HEK293 (cell line): ENCODE measurements around the gene GPN3.
"Not testable (repeated sequence)": the region's sequence is repeated elsewhere in the genome, so short reads cannot be mapped to it uniquely, and the experiment has no call there.

Experiments used
- CTCF ChIP-seq: fragments of 450-650 bp; formaldehyde crosslinking; IDR thresholded peaks from 2 replicates; pipeline ENCODE4 v1.5.1; 2016; ENCODE audit warnings: missing biosample characterization, missing genetic modification characterization
- HOXC10 ChIP-seq: sonication (generic); formaldehyde crosslinking; IDR thresholded peaks from 2 replicates; pipeline ENCODE4 v1.8.1; 2023; ENCODE audit warnings: mild to moderate bottlenecking, missing genetic modification reagents
- PRDM1 ChIP-seq: fragments of 450-650 bp; formaldehyde crosslinking; IDR thresholded peaks from 2 replicates; pipeline ENCODE4; 2016; ENCODE audit warnings: missing biosample characterization, missing genetic modification characterization
- RBAK ChIP-seq: fragments of 450-650 bp; formaldehyde crosslinking; IDR thresholded peaks from 2 replicates; pipeline ENCODE4 v1.5.1; 2016; ENCODE audit warnings: missing biosample characterization, missing genetic modification characterization
- REST ChIP-seq: fragments of 450-650 bp; formaldehyde crosslinking; IDR thresholded peaks from 2 replicates; pipeline ENCODE4 v1.5.1; 2016; ENCODE audit warnings: missing biosample characterization, missing genetic modification characterization
- ZBTB1 ChIP-seq: fragments of 450-650 bp; formaldehyde crosslinking; IDR thresholded peaks from 2 replicates; pipeline ENCODE4 v1.5.1; 2016; ENCODE audit warnings: missing biosample characterization, missing genetic modification characterization
- ZNF121 ChIP-seq: fragments of 450-650 bp; formaldehyde crosslinking; IDR thresholded peaks from 2 replicates; pipeline ENCODE4 v1.5.1; 2016; ENCODE audit warnings: missing biosample characterization, missing genetic modification characterization
- ZNF138 ChIP-seq: fragments of 450-650 bp; formaldehyde crosslinking; IDR thresholded peaks from 2 replicates; pipeline ENCODE4 v1.5.1; 2016; ENCODE audit warnings: missing biosample characterization, missing genetic modification characterization, borderline replicate concordance
- ZNF280D ChIP-seq: fragments of 450-650 bp; formaldehyde crosslinking; IDR thresholded peaks from 2 replicates; pipeline ENCODE4 v1.5.1; 2016; ENCODE audit warnings: missing biosample characterization, missing genetic modification characterization
- ZNF558 ChIP-seq: fragments of 450-650 bp; formaldehyde crosslinking; IDR thresholded peaks from 2 replicates; pipeline ENCODE4 v1.5.1; 2016; ENCODE audit warnings: missing biosample characterization, missing genetic modification characterization
- ZNF629 ChIP-seq: fragments of 450-650 bp; formaldehyde crosslinking; IDR thresholded peaks from 2 replicates; pipeline ENCODE4 v1.5.1; 2017; ENCODE audit warnings: missing biosample characterization, missing genetic modification characterization
- TF ChIP-seq, protein P1 (sequence below): fragments of 450-650 bp; formaldehyde crosslinking; IDR thresholded peaks from 2 replicates; pipeline ENCODE4 v1.5.1; 2016; ENCODE audit warnings: missing biosample characterization, missing genetic modification characterization

GRCh38 chr12:110461189-110461588, 6.9 kb downstream of the GPN3 start:
- not testable (repeated sequence) for TF ChIP-seq ZNF138 (tag by site-specific recombination); HOXC10 (CRISPR knock-in tag); CTCF; REST (tag by site-specific recombination); RBAK (tag by site-specific recombination); PRDM1 (tag by site-specific recombination); ZNF280D; ZNF121 (tag by site-specific recombination); ZNF629 (tag by site-specific recombination); ZBTB1 (tag by site-specific recombination); ZNF558 (tag by site-specific recombination)
- TF ChIP-seq, protein P1, sequence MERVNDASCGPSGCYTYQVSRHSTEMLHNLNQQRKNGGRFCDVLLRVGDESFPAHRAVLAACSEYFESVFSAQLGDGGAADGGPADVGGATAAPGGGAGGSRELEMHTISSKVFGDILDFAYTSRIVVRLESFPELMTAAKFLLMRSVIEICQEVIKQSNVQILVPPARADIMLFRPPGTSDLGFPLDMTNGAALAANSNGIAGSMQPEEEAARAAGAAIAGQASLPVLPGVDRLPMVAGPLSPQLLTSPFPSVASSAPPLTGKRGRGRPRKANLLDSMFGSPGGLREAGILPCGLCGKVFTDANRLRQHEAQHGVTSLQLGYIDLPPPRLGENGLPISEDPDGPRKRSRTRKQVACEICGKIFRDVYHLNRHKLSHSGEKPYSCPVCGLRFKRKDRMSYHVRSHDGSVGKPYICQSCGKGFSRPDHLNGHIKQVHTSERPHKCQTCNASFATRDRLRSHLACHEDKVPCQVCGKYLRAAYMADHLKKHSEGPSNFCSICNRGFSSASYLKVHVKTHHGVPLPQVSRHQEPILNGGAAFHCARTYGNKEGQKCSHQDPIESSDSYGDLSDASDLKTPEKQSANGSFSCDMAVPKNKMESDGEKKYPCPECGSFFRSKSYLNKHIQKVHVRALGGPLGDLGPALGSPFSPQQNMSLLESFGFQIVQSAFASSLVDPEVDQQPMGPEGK: not testable (repeated sequence)
